Uterus (tissue), 2 donors: Measurements from ENCODE around the gene DNAJC6.
A peak's percentile ranks its signal among the peaks of the same experiment; 100 is the strongest.

ENCODE experiments used
- POLR2A ChIP-seq, 2 donors: fragments of 450-650 bp; IDR thresholded peaks; one replicate each; pipeline ENCODE4 v1.6.1; 2016; ENCODE audit warnings: antibody characterized with exemption in 2 of 2, mild to moderate bottlenecking in 1 of 2, moderate library complexity in 1 of 2
- TF ChIP-seq, protein P1 (sequence below), 4 experiments: fragments of 200-600 bp in 2 of 4; fragments of 450-650 bp in 2 of 4; sonication (generic) in 2 of 4; IDR thresholded peaks; one replicate each; pipeline ENCODE4 v1.5.1; 2016 to 2019; ENCODE audit warnings: antibody characterized with exemption in 4 of 4, mild to moderate bottlenecking in 2 of 4, moderate library complexity in 1 of 4

DNA sequence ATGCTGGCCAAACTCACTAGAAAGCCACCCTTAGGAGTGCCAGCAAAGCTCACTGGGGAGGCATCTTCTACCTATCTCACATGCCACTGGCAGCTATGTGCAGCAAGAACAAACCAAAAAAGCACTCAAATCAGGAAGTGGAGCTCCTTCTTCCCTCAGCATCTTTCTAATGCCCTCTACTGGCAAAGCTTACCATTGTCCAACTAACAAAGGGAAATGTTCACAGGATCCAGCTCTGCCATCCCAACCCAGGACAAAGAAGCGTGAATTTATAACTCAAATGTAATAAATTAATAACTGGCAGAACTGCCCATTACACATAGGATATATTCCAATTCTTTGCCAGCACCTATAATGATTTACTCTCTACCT lies 150.0 kb downstream of the DNAJC6 start:
- TF ChIP-seq, protein P1, sequence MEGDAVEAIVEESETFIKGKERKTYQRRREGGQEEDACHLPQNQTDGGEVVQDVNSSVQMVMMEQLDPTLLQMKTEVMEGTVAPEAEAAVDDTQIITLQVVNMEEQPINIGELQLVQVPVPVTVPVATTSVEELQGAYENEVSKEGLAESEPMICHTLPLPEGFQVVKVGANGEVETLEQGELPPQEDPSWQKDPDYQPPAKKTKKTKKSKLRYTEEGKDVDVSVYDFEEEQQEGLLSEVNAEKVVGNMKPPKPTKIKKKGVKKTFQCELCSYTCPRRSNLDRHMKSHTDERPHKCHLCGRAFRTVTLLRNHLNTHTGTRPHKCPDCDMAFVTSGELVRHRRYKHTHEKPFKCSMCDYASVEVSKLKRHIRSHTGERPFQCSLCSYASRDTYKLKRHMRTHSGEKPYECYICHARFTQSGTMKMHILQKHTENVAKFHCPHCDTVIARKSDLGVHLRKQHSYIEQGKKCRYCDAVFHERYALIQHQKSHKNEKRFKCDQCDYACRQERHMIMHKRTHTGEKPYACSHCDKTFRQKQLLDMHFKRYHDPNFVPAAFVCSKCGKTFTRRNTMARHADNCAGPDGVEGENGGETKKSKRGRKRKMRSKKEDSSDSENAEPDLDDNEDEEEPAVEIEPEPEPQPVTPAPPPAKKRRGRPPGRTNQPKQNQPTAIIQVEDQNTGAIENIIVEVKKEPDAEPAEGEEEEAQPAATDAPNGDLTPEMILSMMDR (IDR thresholded peaks at IDR 0.05) = peak in 1 of 4 experiments; percentile 16
- TF ChIP-seq POLR2A (IDR thresholded peaks at IDR 0.05) = no peak
